Posterior vena cava (tissue), 2 donors: ENCODE results near the gene KCNMA1. TPM values are rescaled to one million over a fixed set of nuclear protein-coding genes. Genes with fewer than 3 reads are reported as not detected.
"Not testable (repeated sequence)": the region's sequence is repeated elsewhere in the genome, so short reads cannot be mapped to it uniquely, and the experiment has no call there.

Source experiments
- DNase-seq: peaks from one replicate; pipeline ENCODE4 v3.0.0-alpha.2; 2020; ENCODE audit warnings: low spot score
- intact Hi-C, 2 donors: fragments of 100-400 bp; cut with DNase I; formaldehyde crosslinking; loops; one replicate each; pipeline versions ENCODE4 v1.14.1 to v1.14.2; 2022 to 2023
- total RNA-seq, 2 donors: library from RNA; stranded (reverse); fragmentation: NEBNext Ultra II Directional; extraction: Animal tissue kit (Norgen Biotek cat#: 25700); gene quantifications; one replicate each; pipeline ENCODE4 v1.2.1, GENCODE V29; 2021
- donor health status: DM: yes; HTN: yes; CAD: no.
- donor health status: DM: yes; HTN: yes; CAD: no.

The KCNMA1 gene
- total RNA-seq, 2 donors from 2014 or later: 99.7 to 117 TPM

DNA sequence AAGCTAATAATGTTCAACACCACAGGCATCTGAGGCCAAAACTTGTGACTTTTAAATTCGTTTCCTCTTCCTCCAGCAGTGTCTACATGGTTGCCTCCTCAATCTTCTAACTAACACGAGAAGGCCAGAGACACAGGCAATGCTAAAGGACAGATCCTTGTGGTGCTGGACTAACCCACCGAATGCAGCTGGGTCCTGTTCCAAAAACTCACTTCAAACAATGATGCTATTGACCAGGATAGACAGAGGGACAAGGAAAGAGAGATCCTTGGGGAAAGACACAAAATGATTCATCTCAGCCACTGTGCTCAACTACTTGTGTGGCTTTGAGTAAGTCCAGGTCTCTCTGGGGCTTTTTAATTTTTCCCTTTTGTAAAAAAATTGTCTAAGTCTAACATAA, 107.6 kb downstream of the KCNMA1 start:
- no peak for DNase-seq
- intact Hi-C loops: no loop called here

GRCh38 chr10:77529050-77529576, 108.5 kb downstream of the KCNMA1 start:
- intact Hi-C loops: no loop called here
- no peak for DNase-seq

DNA sequence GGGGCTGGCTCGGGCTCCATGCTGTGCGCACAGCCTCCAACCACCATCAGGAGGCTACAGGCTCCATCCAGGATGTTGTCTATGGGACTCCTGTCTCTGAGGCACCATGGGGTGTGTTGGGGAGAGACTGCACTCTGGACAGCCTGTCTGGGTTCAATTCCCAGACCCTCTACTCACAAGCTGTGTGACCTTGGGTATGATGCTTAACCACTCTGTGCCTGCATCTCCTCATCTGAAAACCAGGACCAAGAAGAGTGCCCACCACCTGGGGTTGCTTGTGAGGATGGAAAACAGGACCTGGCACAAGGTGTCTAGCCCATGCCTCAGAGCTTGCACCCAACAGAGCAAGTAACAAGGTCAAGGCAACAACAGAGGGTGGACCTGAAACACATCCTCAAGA, 109.8 kb downstream of the KCNMA1 start:
- no peak for DNase-seq
- intact Hi-C loops: no loop called here

DNA sequence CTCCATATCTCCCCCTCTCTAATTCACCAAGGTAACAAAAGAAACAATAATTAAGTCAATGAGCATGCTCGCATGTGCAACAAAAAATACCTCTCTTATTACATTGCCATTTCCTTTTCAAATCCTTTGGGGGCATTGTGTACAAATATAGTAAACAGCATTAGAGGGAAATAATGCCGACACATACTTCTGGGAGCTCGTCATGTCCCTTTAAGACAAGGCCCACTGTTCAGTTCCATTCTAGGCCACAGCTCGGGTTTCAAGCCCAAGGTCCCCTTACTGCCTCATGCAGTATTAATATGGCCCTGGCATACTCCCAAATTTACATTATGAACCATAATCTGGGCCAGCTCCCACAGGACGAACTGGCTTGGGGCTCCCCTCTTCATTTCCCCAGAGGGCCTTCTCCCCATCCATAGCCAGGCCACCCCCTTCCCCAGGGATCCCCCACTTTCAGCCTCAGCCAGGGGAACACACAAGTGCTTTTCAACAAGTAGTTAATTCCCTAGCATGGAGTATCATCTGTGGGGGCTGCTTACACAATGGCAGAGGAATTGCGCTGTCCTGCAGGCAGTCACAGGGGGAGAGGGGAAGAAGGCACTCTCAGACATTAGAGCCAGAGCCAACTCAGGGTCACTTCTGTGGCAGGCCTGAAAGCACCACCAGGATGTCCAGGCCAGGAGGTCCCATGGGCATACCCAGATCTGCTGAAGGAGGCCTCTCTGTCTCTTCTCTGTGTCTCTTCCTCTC, 110.6 kb downstream of the KCNMA1 start:
- intact Hi-C loops: no loop called here
- DNase-seq: no peak

- intact Hi-C loops: no loop called here
Observed at GRCh38 chr10:77524281-77524711, 113.3 kb downstream of the KCNMA1 start.

GRCh38 chr10:77522268-77522809, 115.3 kb downstream of the KCNMA1 start:
- intact Hi-C loops: no loop called here

More at GRCh38 chr10:77524281-77524711, 113.3 kb downstream of the KCNMA1 start:
- DNase-seq: no peak

GRCh38 chr10:77520995-77521394, 116.6 kb downstream of the KCNMA1 start:
- DNase-seq: no peak
- intact Hi-C loops: no loop called here

More at GRCh38 chr10:77522268-77522809, 115.3 kb downstream of the KCNMA1 start:
- no peak for DNase-seq

GRCh38 chr10:77520290-77520689, 117.3 kb downstream of the KCNMA1 start:
- no peak for DNase-seq
- intact Hi-C loops: no loop called here

GRCh38 chr10:77519791-77520190, 117.8 kb downstream of the KCNMA1 start:
- DNase-seq, intact Hi-C loops: not testable (repeated sequence)

GRCh38 chr10:77518910-77519274, 118.7 kb downstream of the KCNMA1 start:
- intact Hi-C loops: no loop called here
- DNase-seq: no peak

- DNase-seq: no peak
- intact Hi-C loops: no loop called here
Observed at GRCh38 chr10:77518241-77518909, 119.2 kb downstream of the KCNMA1 start.

GRCh38 chr10:77516575-77516974, 121.0 kb downstream of the KCNMA1 start:
- intact Hi-C loops: no loop called here
- no peak for DNase-seq

GRCh38 chr10:77514870-77515269, 122.7 kb downstream of the KCNMA1 start:
- intact Hi-C loops: no loop called here

GRCh38 chr10:77513781-77514331, 123.8 kb downstream of the KCNMA1 start:
- intact Hi-C loops: no loop called here
- no peak for DNase-seq

More at GRCh38 chr10:77514870-77515269, 122.7 kb downstream of the KCNMA1 start:
- no peak for DNase-seq

DNA sequence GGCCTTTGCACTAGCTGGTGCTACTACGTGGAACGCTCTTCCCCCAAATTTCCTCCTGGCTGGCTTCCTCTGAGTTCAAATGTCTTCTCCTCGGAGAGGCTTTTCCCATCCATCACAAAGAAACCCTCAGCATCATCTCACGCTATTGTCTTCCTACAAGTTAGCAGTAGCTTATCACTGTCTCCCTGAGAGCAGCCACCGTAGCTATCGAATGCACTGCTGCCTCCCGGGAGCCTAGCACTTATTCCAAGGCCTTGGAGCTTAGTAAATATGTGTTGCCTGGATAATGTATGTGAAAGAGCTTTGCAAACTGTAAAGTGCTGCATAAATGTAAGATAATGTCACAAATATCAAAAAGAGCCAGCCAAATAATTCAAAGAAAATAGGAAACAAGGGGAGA, 124.4 kb downstream of the KCNMA1 start:
- intact Hi-C loops: no loop called here
- DNase-seq: no peak

DNA sequence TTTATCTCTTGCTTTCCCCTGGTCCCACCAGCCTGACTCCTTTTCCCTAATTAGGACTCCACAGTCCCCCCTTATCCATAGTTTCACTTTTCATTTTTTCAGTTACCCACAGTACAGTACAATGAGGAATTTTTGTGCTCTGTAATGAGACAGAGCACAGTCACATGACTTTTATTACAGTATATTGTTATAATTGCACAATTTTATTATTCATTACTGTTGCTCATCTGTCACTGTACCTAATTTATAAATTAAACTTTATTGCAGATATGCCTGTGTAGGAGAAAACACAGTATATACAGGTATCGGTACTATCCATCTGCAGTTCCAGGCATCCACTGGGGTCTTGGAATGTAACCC, 125.4 kb downstream of the KCNMA1 start:
- intact Hi-C loops: no loop called here

GRCh38 chr10:77511498-77512218, 126.0 kb downstream of the KCNMA1 start:
- intact Hi-C loops: no loop called here
- no peak for DNase-seq

More for the DNA sequence above, 125.4 kb downstream of the KCNMA1 start:
- DNase-seq: no peak

GRCh38 chr10:77510695-77511094, 126.9 kb downstream of the KCNMA1 start:
- intact Hi-C loops: no loop called here
- no peak for DNase-seq

DNA sequence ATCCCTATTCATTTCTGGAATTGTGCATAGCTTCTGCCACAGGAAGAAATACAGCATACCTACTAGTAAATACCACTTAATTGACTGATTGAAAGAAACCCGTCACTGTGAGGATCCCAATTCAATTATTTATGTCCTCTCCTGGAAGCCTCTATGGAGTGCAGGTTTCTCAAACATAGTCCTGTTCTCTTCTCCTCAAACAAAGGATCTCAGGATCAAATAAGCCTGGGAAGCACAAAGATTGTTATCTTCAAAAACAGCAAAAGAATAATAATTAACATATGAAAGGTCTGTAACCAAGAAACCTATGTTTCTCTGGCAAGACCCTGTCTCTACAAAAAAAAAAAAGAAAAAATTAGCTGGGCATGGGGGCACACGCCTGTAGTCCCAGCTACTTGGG, 127.3 kb downstream of the KCNMA1 start:
- intact Hi-C loops: no loop called here
- no peak for DNase-seq
